Fibroblast of lung (primary cell): ENCODE data around the gene SCFD2.

Experiments
- EZH2 ChIP-seq: IDR thresholded peaks from 2 replicates; pipeline ENCODE4 v1.5.1; 2012; ENCODE audit warnings: low read length, control low read depth, mild to moderate bottlenecking; ENCODE audit errors: missing control alignments
- TF ChIP-seq, protein P1 (sequence below), 2 donors: IDR thresholded peaks in 1 of 2; conservative IDR thresholded peaks in 1 of 2; 1 replicate in 1 of 2; 2 replicates in 1 of 2; pipeline ENCODE4 v1.5.1; 2011 to 2012; ENCODE audit warnings: low read length in 2 of 2, control low read depth in 1 of 2, inconsistent platforms in 1 of 2, low read depth in 1 of 2, mild to moderate bottlenecking in 1 of 2

DNA sequence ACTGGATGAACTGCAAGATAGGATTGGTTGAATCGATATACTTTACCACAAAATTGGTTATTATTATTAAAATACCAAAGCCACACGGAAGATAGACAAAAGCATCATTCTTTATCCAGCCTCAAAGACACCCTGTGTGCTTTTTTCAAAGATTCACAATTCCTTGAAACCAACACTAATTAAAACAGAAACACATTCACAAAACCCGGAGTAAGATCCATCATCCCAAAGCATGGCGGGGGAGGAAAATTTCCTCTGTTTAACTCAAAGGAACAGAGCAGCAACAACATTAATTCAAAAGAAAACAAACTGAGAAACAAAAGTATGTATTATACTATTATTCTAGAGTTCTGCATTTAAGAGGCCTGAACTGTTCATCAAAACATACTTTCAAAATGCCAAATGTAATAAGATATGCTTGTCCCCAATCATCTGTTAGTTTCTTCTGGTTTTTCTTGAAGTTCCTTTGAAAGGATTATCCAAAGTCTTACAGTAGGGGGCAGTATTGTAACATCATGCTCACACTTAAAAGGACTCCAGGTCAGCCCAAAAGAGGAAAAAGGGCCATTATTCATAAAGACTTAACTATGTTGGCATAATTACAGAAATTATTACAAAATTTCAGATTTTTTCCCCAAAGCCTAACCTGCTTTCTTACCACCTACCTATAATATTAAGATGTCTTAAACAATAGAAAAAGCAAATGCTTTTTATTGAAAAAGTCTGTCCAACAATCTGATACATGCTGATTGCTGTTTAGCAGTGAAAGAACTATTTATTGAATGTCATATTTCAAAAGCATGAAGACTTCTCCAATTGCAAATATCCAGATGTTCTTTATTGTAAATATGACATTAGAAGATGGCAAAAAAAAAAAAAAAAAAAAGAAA is 168.7 kb downstream of the SCFD2 start:
- TF ChIP-seq EZH2: no peak
- TF ChIP-seq, protein P1, sequence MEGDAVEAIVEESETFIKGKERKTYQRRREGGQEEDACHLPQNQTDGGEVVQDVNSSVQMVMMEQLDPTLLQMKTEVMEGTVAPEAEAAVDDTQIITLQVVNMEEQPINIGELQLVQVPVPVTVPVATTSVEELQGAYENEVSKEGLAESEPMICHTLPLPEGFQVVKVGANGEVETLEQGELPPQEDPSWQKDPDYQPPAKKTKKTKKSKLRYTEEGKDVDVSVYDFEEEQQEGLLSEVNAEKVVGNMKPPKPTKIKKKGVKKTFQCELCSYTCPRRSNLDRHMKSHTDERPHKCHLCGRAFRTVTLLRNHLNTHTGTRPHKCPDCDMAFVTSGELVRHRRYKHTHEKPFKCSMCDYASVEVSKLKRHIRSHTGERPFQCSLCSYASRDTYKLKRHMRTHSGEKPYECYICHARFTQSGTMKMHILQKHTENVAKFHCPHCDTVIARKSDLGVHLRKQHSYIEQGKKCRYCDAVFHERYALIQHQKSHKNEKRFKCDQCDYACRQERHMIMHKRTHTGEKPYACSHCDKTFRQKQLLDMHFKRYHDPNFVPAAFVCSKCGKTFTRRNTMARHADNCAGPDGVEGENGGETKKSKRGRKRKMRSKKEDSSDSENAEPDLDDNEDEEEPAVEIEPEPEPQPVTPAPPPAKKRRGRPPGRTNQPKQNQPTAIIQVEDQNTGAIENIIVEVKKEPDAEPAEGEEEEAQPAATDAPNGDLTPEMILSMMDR (conservative IDR thresholded peaks at IDR 0.05 in 1 of 2, IDR thresholded peaks at IDR 0.05 in 1 of 2; ENCODE audit: low read depth in 1 of 2, low read length in 2 of 2): peak; percentile 62 to 65
